Measurements from ENCODE around the gene JSRP1. TPM values are rescaled to one million over a fixed set of nuclear protein-coding genes. Genes with fewer than 3 reads are reported as not detected.

JSRP1 gene
- total RNA-seq, 4 donors from 2014 or later: not detected

DNA sequence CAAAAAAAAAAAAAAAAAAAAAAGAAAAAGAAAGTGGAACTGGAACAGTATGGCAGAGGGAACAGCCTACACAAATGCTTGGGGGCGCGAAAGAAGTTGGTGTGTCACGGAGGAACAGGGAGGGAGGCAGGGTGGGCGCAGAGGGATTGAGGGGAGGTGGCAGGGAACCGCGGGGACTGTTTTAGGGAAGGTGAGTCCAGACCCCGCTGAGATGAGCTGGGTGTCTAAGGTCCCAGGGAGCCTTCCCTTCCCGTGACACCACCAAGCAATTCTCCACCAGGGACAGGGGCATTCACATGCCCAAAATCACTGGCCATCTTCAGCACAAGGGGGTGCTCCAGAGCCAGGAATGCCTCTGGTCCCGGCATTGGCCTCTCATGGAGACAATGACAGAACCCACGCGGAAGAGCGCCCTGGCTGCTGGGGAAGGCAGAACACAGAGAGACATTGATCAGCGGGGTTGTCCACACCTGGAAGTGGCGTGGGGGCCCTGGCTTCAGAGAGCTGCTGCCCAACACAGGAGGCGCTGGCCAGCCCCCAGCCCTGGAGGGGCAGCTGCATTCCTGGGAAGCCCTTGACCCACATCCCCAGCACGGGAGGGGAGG lies 18.8 kb upstream of the JSRP1 start:
- H3K36me3 ChIP-seq: peaks cover 0 to 19% (median 0%) of the 10 kb centered on the region in 3 donors
- H3K27ac ChIP-seq: peak overlapping the region in 3 of 4 donors; percentile 43 to 57 (median 55)
- TF ChIP-seq POLR2A (IDR thresholded peaks at IDR 0.05): no peak
- TF ChIP-seq, protein P1, sequence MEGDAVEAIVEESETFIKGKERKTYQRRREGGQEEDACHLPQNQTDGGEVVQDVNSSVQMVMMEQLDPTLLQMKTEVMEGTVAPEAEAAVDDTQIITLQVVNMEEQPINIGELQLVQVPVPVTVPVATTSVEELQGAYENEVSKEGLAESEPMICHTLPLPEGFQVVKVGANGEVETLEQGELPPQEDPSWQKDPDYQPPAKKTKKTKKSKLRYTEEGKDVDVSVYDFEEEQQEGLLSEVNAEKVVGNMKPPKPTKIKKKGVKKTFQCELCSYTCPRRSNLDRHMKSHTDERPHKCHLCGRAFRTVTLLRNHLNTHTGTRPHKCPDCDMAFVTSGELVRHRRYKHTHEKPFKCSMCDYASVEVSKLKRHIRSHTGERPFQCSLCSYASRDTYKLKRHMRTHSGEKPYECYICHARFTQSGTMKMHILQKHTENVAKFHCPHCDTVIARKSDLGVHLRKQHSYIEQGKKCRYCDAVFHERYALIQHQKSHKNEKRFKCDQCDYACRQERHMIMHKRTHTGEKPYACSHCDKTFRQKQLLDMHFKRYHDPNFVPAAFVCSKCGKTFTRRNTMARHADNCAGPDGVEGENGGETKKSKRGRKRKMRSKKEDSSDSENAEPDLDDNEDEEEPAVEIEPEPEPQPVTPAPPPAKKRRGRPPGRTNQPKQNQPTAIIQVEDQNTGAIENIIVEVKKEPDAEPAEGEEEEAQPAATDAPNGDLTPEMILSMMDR (IDR thresholded peaks at IDR 0.05): peak; percentile 41 to 79 (median 73)
- H3K9me3 ChIP-seq: no peaks in the 10 kb centered on the region
- H3K4me1 ChIP-seq: peaks cover 7 to 57% (median 27%) of the 10 kb centered on the region in 4 donors
- no peaks in the 10 kb centered on the region for H3K27me3 ChIP-seq
- DNase-seq: peak; percentile 66 to 86 (median 77)
- H3K4me3 ChIP-seq: no peak overlapping the region

DNA sequence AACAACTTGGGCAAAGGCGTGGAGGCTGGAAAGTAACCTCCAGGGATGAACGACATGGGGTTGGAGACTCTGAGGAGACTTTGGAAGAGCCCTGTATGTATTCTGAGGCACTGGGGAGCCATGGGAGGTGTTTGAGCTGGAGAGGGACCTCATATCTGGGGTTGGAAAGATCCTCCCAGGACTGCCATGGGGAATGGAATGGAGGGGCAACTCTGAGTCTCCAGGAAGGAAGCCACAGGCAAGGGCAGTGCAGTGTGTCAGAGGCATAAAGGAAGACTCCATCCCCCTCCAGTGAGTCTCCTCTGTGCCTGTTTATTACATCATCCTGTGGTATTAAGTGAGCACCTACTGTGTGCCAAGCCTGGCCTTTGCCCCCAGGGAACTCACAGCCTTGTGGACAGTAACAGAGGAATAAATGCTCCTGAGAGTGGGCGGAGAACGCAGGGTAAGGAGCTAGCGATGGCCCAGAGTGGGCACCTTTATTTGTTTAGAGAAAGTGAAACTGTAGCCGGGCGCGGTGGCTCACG lies 18.0 kb upstream of the JSRP1 start:
- DNase-seq: no peak
- Histone ChIP-seq H3K27me3 (no peaks in the 10 kb centered on the region), H3K9me3 (no peaks in the 10 kb centered on the region), H3K36me3 (peaks cover 0 to 19% (median 0%) of the 10 kb centered on the region in 3 donors), H3K27ac (peak overlapping the region; percentile 98 to 99 (median 98)), H3K4me1 (peaks cover 7 to 57% (median 27%) of the 10 kb centered on the region in 4 donors), H3K4me3 (peak overlapping the region in 2 of 4 donors; percentile 26 to 98)
- TF ChIP-seq POLR2A (IDR thresholded peaks at IDR 0.05): no peak
- TF ChIP-seq, protein P1 (IDR thresholded peaks at IDR 0.05): no peak

DNA sequence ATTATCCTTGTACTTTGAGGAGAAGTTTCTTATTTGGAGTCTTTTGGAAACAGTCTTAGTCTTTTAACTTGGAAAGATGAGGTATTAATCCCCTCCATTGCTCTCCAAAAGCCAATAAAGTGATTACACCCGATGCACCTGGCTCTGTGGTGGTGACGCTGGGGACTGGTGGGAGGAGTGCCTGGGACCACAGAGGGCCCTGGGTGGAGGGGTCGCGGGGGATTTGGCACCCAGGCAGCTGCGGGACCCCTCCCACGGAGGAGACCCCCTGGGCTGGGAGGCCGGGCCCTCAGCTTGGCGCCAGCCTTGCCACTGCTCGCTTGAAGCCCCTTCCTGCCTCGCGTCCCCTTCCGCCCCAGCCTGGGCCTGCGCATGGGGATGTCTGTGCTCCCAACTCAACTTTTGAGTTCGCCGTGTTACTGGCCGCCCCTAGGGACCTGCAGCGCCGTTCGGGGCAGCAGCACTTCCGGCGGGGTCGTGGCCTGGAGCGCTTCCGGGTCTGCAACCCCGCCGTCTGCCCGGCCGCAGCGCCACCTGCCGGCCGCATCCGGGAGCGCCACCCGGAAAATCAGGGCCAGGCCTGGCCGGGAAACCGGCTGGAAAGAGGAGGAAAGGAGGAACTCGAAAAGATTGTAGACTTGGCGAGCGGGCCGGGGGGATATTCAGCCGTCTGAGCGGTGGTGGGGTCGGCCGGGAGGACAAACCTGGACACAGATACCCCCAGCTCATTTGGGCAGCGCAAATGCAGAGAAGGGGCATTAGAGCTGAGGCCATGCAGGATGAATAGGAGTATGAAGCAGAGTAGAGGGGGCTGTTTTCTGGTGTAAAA lies 17.4 kb upstream of the JSRP1 start:
- no peak for TF ChIP-seq POLR2A (IDR thresholded peaks at IDR 0.05)
- TF ChIP-seq, protein P1 (IDR thresholded peaks at IDR 0.05): peak; percentile 95 to 100 (median 98)
- peak overlapping the region; percentile 98 to 99 (median 98) for H3K27ac ChIP-seq
- peak; percentile 87 to 92 (median 89) for DNase-seq
- peaks cover 7 to 57% (median 27%) of the 10 kb centered on the region in 4 donors for H3K4me1 ChIP-seq
- H3K27me3 ChIP-seq: no peaks in the 10 kb centered on the region
- H3K9me3 ChIP-seq: no peaks in the 10 kb centered on the region
- peak overlapping the region in 3 of 4 donors; percentile 26 to 98 (median 93) for H3K4me3 ChIP-seq
- H3K36me3 ChIP-seq: peaks cover 0 to 19% (median 0%) of the 10 kb centered on the region in 3 donors

DNA sequence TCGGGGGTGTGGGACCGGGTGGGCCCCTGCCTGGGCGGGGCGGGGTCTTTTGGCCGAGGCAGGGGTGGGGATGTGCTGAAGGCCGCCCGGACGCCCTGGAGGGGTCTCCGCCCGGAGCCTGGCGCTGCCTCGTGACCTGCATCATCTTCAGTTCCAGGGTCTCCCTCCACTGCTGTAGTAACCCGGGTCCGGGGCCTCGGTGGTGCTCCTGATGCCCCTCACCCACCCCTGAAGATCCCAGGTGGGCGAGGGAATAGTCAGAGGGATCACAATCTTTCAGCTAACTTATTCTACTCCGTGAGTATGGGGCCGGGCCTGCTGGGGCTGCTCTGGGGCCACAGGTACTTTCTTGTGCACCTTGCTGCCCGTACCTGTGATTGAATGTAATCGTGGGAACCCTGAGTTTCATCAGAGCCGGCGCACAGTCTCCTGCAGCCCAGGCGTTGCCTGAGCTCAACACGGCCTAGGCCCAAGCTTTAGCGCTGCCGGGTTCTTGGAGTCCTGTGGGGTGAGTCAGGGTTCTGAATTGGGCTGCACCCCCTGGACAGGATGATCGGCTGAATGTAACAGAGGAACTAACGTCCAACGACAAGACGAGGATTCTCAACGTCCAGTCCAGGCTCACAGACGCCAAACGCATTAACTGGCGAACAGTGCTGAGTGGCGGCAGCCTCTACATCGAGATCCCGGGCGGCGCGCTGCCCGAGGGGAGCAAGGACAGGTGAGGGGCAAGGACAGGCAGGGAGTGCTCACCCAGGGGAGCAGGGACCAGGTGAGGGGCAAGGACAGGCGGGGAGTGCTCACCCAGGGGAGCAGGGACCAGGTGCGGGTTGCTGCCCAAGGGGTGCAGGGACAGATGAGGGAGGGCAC lies 15.3 kb upstream of the JSRP1 start:
- H3K27ac ChIP-seq: peak overlapping the region; percentile 98 to 99 (median 98)
- H3K9me3 ChIP-seq: no peaks in the 10 kb centered on the region
- H3K27me3 ChIP-seq: no peaks in the 10 kb centered on the region
- peaks cover 9 to 60% (median 33%) of the 10 kb centered on the region in 4 donors for H3K4me1 ChIP-seq
- peaks cover 0 to 19% (median 0%) of the 10 kb centered on the region in 3 donors for H3K36me3 ChIP-seq
- DNase-seq: peak in 1 of 3 donors; percentile 64
- TF ChIP-seq, protein P1 (IDR thresholded peaks at IDR 0.05): no peak
- no peak for TF ChIP-seq POLR2A (IDR thresholded peaks at IDR 0.05)
- peak overlapping the region; percentile 87 to 98 (median 92) for H3K4me3 ChIP-seq
